Bone marrow (tissue), 2 donors: Measurements from ENCODE around the gene B4GALT6.
"Not testable (repeated sequence)": the region's sequence is repeated elsewhere in the genome, so short reads cannot be mapped to it uniquely, and the experiment has no call there.

Experiments
- DNase-seq, 2 donors: peaks; one replicate each; lab custom pipeline; 2025; lab: John Stamatoyannopoulos, UW

Gene B4GALT6

GRCh38 chr18:31684279-31685096 lies at the start of gene B4GALT6:
Gene B4GALT6 (minus strand): TSS chr18:31684581. CDS start chr18:31684426, 155 bp downstream.
- peak in 1 of 2 donors; percentile 46 for DNase-seq

GRCh38 chr18:31731628-31732027 lies 47.2 kb upstream of the B4GALT6 start:
- DNase-seq = no peak

- not testable (repeated sequence) for DNase-seq
Observed at GRCh38 chr18:31729196-31729595, 44.8 kb upstream of the B4GALT6 start.

- no peak for DNase-seq
Observed at GRCh38 chr18:31723990-31724711, 39.8 kb upstream of the B4GALT6 start.

DNA sequence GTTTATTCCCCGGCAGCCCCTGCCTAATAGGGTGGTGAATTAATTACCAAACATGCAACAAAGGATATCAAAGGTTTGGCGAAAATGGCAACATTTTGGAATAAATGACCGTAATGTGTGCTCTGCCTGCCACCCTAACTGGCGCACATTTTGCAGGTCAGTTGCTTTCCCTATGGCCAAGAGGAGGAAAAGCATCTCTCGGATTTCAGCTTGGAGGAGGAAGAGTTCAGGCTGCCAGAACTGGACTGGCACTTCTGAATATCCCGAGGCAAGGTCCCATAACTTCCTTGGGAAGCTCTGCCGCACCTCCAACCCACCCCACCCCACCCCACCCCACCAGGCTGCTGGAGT lies 39.2 kb upstream of the B4GALT6 start:
- DNase-seq = no peak

GRCh38 chr18:31722369-31722957 lies 38.1 kb upstream of the B4GALT6 start:
- DNase-seq = peak; percentile 22 to 74

DNA sequence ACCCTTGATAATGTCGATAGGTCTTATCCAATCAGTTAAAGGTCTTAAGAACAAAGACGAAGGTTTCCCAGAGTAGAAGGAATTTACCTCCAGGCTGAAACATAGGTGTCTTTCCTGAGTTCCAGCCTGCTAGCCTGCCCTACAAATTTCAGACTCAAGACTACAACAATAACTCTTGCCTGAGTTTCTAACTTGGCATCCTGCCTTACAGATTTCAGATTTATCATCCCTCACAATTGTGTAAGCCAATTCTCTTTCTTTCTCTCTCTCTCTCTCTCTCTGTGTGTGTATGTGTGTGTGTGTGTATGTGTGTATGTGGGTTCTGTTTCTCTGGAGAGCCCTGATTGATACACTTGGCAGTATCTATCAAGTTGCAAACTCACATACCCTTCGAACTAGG lies 37.2 kb upstream of the B4GALT6 start:
- no peak for DNase-seq

GRCh38 chr18:31720867-31721266 lies 36.5 kb upstream of the B4GALT6 start:
- DNase-seq = no peak

GRCh38 chr18:31719363-31720006 lies 35.1 kb upstream of the B4GALT6 start:
- no peak for DNase-seq

DNA sequence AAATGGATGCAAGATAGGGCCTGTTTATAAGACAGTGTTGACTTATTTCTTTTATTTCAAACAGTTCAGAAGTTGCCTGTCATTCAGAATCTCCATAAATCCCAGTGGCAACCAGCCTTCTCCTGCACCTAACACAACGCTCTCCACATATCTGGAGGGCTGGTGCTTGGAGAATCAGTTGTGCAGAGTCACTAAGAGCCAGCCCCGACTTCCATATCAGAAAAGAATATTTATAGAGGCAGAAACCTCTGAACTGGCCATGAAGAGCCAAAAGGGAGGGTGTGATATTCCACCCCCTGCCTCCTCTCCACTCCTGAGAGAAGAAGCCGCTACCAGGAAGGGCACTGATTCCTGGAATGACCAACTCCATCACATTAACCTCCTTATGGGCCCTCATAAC lies 34.0 kb upstream of the B4GALT6 start:
- no peak for DNase-seq

GRCh38 chr18:31716362-31716761 lies 32.0 kb upstream of the B4GALT6 start:
- no peak for DNase-seq

- no peak for DNase-seq
Observed at GRCh38 chr18:31711365-31712172, 27.2 kb upstream of the B4GALT6 start.

GRCh38 chr18:31710826-31711225 lies 26.4 kb upstream of the B4GALT6 start:
- DNase-seq = no peak

- DNase-seq = no peak
Observed at GRCh38 chr18:31707815-31708214, 23.4 kb upstream of the B4GALT6 start.

- DNase-seq = no peak
Observed at GRCh38 chr18:31702449-31702848, 18.1 kb upstream of the B4GALT6 start.

DNA sequence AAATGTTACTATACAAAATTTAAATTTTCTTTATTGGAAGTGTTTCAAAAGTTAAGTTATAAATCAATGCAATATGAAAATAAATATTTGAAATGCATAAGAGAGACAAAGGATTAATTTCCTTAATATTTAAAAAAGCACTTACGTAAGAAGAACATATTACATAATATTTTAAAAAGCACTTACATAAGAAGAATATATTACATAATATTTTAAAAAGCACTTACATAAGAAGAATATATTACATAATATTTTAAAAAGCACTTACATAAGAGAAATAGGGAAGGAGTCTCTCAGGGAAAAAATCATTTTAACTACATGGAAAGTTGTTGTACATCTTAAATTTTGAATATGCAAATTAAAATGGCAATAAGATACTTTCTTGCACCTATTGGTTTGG lies 17.4 kb upstream of the B4GALT6 start:
- DNase-seq = no peak

DNA sequence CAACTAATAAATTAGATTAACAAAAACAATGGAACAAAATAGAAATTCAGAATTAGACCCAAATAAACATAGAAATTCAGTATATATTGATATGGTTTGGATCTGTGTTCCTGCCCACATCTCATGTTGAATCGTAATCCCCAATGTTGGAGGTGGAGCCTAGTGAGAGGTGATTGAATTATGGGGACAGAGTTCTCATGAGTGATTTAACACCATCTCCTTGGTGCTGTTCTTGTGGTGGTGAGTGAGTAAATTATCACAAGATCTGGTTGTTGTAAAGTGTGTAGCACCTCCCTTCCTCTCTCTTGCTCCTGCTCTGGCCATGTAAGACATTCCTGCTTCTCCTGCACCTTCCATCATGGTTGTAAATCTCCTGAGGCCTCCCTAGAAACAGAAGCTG lies 16.6 kb upstream of the B4GALT6 start:
- DNase-seq = no peak

DNA sequence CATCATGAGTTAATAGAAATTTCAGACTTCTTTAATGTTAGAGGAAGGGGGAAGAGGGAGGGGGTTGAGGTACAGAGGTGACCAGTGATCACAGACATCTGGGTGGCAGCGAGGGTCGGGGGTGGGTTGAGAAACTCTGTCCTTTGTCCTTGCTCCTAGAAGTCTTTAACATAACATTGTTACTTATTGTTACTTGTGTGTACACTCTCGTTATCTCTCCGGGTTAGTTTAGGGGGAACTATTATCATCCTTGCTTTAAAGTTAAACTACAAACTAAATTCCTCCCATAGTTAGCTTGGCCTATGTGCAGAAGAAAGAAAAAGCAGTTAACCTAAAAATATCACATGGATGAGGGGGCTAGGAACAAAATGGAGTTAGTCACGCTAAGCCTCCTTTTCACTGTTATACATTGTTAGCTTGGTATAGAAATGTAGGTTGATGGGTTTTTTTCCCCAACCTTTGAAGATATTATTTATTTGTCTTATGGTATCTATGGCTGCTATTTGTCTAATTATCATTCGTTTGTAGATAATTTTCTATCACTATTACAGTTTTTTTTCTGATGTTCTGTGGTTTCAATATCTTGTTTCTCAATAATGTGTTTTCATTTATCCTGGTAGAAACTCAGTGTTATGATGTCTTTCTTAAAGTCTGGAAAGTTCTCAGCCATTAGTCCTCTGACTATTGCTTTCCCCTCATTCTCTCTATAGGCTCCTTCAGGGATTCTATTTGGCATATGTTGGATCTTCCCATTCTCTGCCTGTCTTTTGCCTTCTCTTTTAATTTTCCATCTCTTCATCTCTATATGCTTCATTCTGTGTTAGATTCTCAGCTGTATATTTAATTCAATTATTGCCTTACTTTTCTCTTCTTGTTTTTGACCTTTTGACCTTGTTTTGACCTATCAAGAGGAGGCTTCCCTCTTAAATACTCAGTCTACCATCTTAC lies 13.2 kb upstream of the B4GALT6 start:
- DNase-seq = no peak

DNA sequence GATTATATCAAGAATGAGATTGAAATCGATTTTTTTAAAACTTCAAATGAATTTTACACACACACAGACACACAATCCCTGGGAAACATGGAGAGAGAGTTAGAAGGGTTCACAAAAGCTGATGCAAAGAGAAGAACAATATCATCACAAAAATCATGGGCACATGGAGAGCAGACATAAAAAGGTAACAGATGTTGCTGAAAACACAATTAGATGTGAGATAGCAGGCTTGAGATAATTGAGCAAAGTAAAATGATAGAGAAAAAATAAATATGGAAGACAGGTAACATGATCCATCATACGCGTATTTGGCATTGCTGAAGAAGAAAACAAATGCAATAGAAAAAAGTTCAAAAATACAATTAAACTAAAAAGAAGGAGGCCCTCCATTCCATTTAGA lies 11.6 kb upstream of the B4GALT6 start:
- no peak for DNase-seq

DNA sequence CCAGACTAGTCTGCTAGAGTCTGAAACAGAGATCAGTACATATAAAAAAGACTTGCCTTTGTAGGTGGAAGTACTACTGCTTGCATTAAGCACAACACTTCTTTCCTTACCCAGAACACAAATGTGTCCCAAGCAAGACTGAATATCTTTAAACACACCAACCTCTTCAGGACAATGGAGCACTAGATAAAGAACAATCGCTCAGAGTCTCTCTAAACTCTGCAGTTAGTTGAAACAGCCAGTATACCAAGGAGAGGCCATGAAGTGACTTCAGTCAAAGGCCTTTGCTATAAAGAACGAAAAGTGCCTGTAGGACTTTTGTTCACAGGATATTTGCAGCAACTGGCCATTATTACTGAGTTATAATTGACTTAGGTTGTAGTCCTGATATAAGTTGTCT lies 9.9 kb upstream of the B4GALT6 start:
- DNase-seq = no peak

DNA sequence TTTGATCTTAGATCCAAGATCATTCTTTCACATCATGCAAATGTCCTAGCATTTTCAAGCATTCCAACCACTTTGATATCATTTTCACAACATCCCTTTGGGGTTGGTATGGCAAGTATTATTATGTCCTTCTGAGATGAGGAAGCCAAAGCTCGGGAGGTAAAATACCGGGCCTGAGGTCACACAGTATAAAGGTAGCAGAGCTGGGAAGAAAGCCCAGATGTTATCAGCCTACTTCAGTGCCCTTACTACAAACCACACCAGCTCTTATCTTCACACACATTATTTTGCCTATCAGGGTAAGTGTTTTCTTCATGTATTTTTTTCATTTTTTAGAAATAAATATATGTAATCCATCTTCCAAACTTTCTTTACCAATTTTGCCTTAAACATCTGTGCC lies 4.2 kb upstream of the B4GALT6 start:
- DNase-seq = no peak
